ENCODE results near the gene MRPL14.
A peak's percentile ranks its signal among the peaks of the same experiment; 100 is the strongest.
"Not testable (repeated sequence)": the region's sequence is repeated elsewhere in the genome, so short reads cannot be mapped to it uniquely, and the experiment has no call there.

Gene MRPL14

GRCh38 chr6:44102527-44102926, 24.7 kb downstream of the MRPL14 start:
- DNase-seq (ENCODE audit: low read depth in 2 of 2, low spot score in 1 of 2), result no peak

DNA sequence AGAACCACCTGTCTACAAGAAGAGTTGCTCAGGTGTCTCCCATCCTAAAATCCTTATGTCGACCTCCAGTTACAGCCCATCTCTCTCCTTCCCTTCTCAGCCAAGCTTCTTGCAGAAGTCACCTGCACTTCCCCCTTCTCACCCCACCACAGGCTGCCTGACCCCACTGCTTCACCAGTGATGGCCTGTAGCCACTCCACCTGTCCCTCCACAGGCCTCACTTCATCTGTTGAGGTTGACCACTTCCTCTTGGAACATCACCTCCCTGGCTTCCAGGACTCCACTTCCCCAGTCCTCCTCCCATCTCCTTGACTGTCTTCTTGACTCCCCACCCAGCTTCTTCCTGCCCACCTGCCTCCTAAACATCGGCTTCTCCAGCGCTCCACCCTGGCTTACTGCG, 25.4 kb downstream of the MRPL14 start:
- DNase-seq (ENCODE audit: low read depth in 2 of 2, low spot score in 1 of 2), result no peak

- no peak for DNase-seq (ENCODE audit: low read depth in 2 of 2, low spot score in 1 of 2)
Measured at GRCh38 chr6:44100088-44100550, 27.1 kb downstream of the MRPL14 start.

DNA sequence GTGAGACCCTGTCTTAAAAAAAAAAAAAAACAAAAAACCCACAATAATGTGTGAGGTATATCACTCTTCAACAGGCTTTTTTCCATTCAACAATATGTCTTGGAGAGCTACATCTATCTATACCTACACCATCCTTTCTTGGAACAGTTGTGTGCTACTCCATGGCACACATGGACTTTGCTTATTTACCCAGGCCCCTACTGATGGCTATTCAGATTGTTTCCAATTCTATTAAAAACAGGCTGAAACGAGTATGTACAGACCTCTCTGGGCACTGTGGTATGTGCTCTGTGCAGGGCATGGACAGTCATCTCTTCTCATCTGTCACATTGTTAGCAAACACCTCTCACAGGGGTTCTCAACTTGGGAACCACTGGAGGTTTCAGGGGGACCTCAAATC, 28.1 kb downstream of the MRPL14 start:
- no peak for DNase-seq (ENCODE audit: low read depth in 2 of 2, low spot score in 1 of 2)

DNA sequence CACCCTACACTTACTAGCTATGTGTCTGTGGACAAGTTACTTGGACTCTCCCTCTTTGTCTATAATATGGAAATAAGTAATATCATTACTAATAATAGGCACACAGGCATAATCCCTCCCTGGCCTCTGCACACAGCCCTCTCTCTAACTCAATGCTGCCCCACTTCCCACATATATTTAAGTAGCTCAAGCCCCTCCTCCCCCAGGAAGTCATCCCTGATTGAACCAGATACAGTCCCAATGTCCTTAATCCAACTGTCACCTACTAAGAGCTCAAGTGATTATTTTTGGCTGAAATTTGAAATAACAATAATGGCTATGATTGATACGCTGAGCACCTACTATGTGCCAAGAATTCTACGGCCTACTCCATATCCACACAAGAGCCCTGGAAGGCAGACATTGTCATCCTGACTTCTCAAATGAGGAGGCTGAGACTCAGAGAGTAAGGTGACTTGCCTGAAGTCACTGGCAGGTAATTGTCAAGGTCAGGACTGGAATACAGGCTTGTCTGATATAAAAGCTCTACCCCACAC, 29.4 kb downstream of the MRPL14 start:
- DNase-seq (ENCODE audit: low read depth in 2 of 2, low spot score in 1 of 2), result no peak

DNA sequence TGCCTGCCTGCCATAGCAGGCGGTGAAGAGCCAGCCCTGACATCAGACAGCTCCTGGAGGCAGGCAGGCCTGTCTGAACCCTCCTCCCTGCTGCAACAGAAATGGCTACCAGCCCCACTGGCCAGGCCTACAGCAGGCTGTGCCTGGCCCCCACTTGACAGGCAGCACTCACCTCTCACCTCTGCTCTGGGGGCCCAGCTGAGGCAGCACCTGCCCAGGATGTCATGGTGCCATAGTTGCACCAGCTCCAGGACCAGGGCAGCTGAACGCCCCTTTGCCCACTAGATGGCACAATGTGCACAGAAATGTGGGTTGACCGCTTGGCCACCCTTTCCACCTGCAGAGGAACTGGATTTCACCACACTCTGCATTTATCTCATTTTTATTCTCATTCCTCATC, 30.6 kb downstream of the MRPL14 start:
- peak; percentile 40 to 49 for DNase-seq (ENCODE audit: low read depth in 2 of 2, low spot score in 1 of 2)

DNA sequence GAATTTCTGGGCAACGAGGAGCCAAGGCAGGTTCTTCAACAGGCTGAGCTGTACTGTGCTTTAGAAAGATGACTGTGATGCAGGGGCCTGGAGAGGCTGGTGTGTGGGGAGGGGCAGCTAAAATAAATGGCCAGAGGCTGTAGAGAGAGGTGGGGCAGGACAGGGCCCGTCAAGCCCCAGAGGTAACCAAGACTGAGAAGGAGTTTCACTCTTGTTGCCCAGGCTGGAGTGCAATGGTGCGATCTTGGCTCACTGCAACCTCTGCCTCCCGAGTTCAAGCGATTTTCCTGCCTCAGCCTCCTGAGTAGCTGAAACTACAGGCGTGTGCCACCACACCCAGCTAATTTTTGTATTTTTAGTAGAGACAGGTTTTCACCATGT, 32.0 kb downstream of the MRPL14 start:
- DNase-seq (ENCODE audit: low read depth in 2 of 2, low spot score in 1 of 2), result not testable (repeated sequence)

DNA sequence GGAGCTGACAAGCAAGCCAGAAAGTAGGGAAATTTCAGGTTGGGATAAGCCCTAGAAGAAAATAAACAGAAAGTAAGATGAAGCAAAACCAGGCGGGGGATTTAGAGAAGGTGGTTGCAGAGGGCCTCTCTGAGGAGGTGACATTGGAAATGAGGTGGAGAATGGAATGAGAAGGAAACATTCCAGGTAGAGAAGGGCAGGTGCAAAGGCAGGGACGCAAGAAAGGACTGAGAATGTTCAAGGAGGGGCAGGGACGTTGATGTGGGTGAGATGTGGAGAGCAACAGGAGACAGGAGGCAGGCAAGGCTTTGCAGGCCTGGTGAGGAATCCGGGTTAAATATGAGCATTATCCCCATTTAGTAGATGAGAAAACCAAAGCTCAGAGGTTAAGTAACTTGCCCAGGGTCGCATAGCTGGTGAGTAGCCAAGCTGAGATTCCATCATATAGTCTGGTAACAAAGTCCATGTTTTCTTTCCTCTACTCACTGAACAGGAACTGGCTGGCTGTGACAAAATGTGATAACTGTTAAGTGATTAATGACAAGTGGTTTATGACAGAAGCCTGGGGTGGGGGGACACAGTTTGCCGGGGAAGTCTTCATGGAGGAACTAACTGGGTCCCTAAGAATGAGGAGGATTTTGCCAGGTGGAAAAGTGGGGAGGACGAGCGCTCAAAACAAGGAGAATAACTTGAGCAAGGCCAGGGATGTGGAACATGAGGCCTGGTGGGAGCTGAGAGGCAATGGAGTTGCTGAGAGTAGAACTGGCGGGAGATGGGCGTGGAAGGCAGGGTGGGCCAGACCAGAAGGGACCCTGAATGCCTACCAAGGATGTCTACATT, 32.6 kb downstream of the MRPL14 start:
- DNase-seq (ENCODE audit: low read depth in 2 of 2, low spot score in 1 of 2), result no peak

DNA sequence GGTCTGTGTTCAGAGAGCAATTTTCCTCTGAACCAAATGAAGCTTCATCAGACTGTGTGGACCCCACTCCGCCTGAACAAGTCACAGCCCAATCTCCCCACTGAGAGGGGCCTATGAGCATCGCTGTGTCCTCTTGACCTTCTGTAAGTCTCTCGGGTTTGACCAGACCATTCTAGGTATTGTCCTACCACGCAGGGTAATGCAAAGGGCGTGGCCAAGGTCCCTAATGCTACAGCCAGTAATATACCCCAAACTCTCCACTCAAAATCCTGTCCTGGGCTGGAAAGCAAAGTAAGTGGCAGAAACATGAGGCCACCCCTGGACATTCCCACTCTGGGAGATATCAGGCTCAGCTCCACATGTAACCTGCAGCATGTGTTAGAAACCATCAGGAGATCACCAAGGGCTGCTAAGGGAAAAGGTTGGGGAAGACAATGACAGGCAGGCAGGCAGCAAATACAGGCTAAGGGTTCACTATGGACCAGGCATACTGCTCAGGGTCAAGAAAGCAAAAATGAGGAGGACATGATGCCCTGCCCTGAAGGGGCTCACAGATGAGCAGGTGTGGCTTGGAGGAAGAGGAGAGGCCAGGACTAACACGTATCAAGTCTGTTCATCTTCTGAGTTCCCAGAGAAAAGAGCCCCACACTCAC, 33.4 kb downstream of the MRPL14 start:
- no peak for DNase-seq (ENCODE audit: low read depth in 2 of 2, low spot score in 1 of 2)

DNA sequence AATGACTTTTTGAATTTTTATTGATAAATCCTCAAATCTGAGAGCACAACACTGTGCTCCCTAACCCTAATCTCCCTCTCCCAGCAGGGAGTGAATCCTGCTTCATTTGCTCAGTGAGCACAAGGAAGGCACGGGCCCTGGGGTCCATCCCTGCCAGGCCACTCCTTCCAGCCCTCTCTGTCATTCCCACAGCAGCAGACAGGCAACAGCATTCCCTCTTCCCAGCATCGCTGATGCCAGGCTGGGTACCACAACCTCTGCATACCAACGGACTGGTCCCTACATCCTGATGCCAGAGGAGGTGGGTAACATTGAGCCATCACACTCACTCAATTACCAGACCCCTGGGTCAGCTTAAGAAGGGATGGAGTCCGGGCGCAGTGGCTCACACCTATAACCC, 34.2 kb downstream of the MRPL14 start:
- DNase-seq (ENCODE audit: low read depth in 2 of 2, low spot score in 1 of 2), result no peak

GRCh38 chr6:44091981-44092884, 35.0 kb downstream of the MRPL14 start:
- no peak for DNase-seq (ENCODE audit: low read depth in 2 of 2, low spot score in 1 of 2)

DNA sequence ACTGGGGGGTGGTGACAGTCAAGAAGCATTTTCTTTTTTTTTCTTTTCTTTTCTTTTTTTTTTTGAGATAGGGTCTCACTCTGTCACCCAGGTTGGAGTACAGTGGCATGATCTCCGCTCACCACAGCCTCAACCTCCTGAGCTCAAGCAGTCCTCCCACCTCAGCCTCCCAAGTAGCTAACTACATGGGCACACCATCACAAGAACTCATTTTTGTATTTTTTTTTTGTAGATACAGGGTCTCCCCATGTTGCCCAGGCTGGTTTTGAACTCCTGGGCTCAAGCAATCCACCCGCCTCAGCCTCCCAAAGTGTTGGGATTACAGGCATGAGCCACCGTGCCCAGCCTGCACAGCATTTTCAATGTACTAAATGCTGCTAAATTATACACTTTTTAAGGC, 35.9 kb downstream of the MRPL14 start:
- DNase-seq (ENCODE audit: low read depth in 2 of 2, low spot score in 1 of 2), result not testable (repeated sequence)

GRCh38 chr6:44090465-44090864, 36.8 kb downstream of the MRPL14 start:
- no peak for DNase-seq (ENCODE audit: low read depth in 2 of 2, low spot score in 1 of 2)

- DNase-seq (ENCODE audit: low read depth in 2 of 2, low spot score in 1 of 2), result no peak
Measured at GRCh38 chr6:44088827-44089590, 38.2 kb downstream of the MRPL14 start.

GRCh38 chr6:44087623-44088022, 39.6 kb downstream of the MRPL14 start:
- no peak for DNase-seq (ENCODE audit: low read depth in 2 of 2, low spot score in 1 of 2)

DNA sequence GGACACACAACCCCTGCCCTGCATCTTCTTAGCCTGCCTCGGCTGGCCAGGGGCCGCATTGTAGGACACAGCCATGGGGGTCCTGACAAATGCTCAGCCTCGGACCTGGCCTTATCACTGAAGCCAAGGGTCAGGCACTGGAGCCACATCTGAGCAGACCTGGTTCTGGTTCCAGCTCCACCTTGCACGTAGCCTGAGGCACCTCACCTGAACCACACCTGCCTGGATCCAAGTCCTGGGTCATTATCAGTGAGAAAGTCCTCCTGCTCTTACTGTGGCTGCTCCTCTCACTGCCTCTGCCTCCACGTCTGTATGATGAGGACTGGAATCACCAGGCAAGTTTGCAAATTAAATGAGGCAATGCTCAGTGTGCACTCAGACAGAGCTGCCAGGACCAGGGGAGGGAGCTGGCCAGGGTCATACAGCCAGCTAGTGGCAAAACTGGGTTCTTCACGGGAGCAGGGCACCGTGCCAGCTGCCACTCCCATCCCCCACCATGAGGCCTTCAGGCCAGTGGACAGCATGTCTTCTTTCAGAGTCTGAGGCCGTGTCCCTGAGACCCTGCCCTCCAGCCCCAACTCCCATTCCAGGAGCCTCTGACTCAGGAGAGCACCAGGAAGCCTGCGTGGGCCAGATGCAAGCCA, 40.2 kb downstream of the MRPL14 start:
- no peak for DNase-seq (ENCODE audit: low read depth in 2 of 2, low spot score in 1 of 2)

DNA sequence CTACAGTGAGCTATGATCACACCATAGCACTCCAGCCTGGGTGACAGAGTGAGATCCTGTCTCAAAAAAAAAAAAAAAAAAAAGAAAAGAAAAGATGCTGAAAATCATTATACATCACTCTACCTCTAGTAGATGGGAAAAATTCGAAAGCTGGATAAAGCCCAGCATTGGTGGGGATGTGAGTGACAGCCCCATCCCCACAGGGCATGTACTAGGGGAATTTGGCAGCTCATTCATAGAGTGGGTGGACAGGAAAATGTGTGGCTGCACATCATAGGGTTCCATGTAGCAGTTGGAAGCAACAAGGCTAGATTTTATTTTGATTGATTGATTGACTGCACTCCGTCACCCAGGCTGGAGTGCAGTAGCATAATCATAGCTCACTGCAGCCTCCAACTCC, 42.0 kb downstream of the MRPL14 start:
- DNase-seq (ENCODE audit: low read depth in 2 of 2, low spot score in 1 of 2), result no peak

- DNase-seq (ENCODE audit: low read depth in 2 of 2, low spot score in 1 of 2), result no peak
Measured at GRCh38 chr6:44084231-44085014, 42.8 kb downstream of the MRPL14 start.

DNA sequence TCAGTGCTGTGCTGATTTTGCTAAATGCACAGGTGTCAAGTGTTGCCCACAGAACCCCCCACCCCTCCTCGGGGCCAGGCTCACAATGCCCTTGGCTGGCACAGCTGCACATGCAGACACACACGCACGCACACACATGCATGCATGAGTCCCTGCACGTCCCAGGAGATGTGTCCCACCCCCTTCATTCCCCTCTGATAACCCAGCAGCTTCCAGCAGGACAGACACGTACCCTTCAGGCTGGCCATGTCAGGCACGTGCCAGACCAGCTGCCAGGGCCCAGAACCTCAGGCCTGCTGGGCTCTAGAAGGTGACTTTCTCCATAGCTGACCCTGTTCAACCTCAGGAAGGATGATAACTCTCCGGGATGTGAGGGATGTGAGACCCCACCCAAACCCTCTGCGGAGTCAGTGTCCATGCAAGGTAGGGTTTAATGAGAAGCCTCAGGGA, 44.4 kb downstream of the MRPL14 start:
- DNase-seq (ENCODE audit: low read depth in 2 of 2, low spot score in 1 of 2), result no peak
